GM23338 (cell line): ENCODE data around the gene ANGPT4.

Source experiments
- CREB1 ChIP-seq: fragments of 250-450 bp; sonication (Bioruptor Pico); IDR thresholded peaks from 2 replicates; pipeline ENCODE4 v1.5.0; 2020; ENCODE audit warnings: low read depth, mild to moderate bottlenecking, moderate library complexity
- ETS1 ChIP-seq: IDR thresholded peaks from 2 replicates; pipeline ENCODE4 v1.6.1; 2016; ENCODE audit warnings: antibody characterized with exemption
- EZH2 ChIP-seq: fragments of 200-600 bp; sonication (generic); IDR thresholded peaks from one replicate; pipeline ENCODE4 v1.8.0; 2017; ENCODE audit warnings: antibody characterized with exemption, mild to moderate bottlenecking, low read depth; ENCODE audit not compliant: unreplicated experiment
- EZH2phosphoT487 ChIP-seq: fragments of 200-600 bp; sonication (generic); IDR thresholded peaks from one replicate; pipeline ENCODE4 v1.8.1; 2018; ENCODE audit warnings: antibody characterized with exemption; ENCODE audit not compliant: unreplicated experiment
- POLR2AphosphoS5 ChIP-seq: IDR thresholded peaks from 2 replicates; pipeline ENCODE4 v1.6.1; 2016; ENCODE audit warnings: antibody characterized with exemption, low read depth
- REST ChIP-seq: IDR thresholded peaks from one replicate; pipeline ENCODE4 v1.6.1; 2018; ENCODE audit warnings: antibody characterized with exemption; ENCODE audit not compliant: unreplicated experiment
- ZNF114 ChIP-seq: fragments of 250-450 bp; sonication (Bioruptor Pico); IDR thresholded peaks from 2 replicates; pipeline ENCODE4 v1.5.0; 2020; ENCODE audit warnings: mild to moderate bottlenecking, moderate library complexity
- ZNF331 ChIP-seq: fragments of 250-450 bp; sonication (Bioruptor Pico); IDR thresholded peaks from 2 replicates; pipeline ENCODE4 v1.5.0; 2020; ENCODE audit warnings: low read depth, mild to moderate bottlenecking, moderate library complexity
- TF ChIP-seq, protein P1 (sequence below), 2 experiments: fragments of 200-600 bp in 1 of 2; sonication (generic) in 1 of 2; conservative IDR thresholded peaks; 2 replicates each; pipeline versions ENCODE4 v1.5.1 to v1.6.1; 2016 to 2017; ENCODE audit warnings: antibody characterized with exemption in 2 of 2, low read depth in 2 of 2, mild to moderate bottlenecking in 2 of 2, moderate library complexity in 1 of 2

DNA sequence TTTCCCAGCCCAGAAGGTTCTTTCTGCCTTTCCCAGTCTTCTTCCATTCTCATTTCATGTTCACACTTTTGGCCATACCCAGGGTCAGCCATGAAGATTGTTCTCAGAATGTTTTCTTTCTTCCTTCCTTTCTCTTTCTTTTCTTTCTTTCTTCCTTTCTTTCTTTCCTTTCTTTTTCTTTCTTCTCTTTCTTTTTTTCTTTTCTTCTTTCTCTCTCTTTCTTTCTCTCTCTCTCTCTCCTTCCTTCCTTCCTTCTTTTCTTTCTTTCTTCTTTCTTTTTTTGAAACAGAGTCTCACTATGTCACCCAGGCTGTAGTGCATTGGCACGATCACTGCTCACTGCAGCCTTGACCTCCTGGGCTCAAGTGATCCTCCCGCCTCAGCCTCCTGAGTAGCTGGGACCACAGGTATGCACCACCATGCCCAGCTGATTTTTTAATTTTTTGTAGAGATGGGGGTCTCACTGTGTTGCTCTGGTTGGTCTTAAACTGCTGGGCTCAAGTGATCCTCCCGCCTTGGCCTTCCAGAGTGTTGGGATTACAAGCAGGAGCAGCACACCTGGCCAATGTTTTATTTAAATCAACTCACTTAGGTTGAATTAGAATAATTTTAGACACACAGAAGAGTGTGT is 95.7 kb downstream of the ANGPT4 start:
- TF ChIP-seq, protein P1, sequence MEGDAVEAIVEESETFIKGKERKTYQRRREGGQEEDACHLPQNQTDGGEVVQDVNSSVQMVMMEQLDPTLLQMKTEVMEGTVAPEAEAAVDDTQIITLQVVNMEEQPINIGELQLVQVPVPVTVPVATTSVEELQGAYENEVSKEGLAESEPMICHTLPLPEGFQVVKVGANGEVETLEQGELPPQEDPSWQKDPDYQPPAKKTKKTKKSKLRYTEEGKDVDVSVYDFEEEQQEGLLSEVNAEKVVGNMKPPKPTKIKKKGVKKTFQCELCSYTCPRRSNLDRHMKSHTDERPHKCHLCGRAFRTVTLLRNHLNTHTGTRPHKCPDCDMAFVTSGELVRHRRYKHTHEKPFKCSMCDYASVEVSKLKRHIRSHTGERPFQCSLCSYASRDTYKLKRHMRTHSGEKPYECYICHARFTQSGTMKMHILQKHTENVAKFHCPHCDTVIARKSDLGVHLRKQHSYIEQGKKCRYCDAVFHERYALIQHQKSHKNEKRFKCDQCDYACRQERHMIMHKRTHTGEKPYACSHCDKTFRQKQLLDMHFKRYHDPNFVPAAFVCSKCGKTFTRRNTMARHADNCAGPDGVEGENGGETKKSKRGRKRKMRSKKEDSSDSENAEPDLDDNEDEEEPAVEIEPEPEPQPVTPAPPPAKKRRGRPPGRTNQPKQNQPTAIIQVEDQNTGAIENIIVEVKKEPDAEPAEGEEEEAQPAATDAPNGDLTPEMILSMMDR (conservative IDR thresholded peaks at IDR 0.05; ENCODE audit: low read depth in 2 of 2) = no peak
- no peak for TF ChIP-seq EZH2
- TF ChIP-seq EZH2phosphoT487 = no peak
- TF ChIP-seq POLR2AphosphoS5 = no peak
- no peak for TF ChIP-seq REST
- TF ChIP-seq ZNF331 = no peak
- TF ChIP-seq CREB1 (CRISPR knock-in tag) = no peak
- no peak for TF ChIP-seq ZNF114 (CRISPR knock-in tag)
- TF ChIP-seq ETS1 = no peak
